CD8-positive, alpha-beta memory T cell (primary cell): ENCODE data around the gene TNFRSF18. TPM values are rescaled to one million over a fixed set of nuclear protein-coding genes. Genes with fewer than 3 reads are reported as not detected.

Experiments used
- CTCF ChIA-PET: fragments of 350-600 bp; sonication (Branson Sonifier 250); formaldehyde crosslinking; loops from one replicate; lab custom pipeline; 2021; ENCODE audit warnings: antibody characterized with exemption; lab: Charles Lee
- POLR2A ChIA-PET: fragments of 350-600 bp; sonication (Branson Sonifier 250); formaldehyde crosslinking; loops from one replicate; lab custom pipeline; 2021; ENCODE audit warnings: antibody characterized with exemption; lab: Charles Lee
- DNase-seq, 5 donors: peaks; one replicate each; pipeline versions ENCODE4 v3.0.0 to v3.0.0-alpha.2; 2020 to 2022; ENCODE audit warnings: mixed read lengths in 1 of 5
- H3K27ac ChIP-seq: one replicate; pipeline ENCODE4 v1.7.0; 2013; ENCODE audit warnings: low read depth, mild to moderate bottlenecking, low read length, moderate library complexity
- H3K27me3 ChIP-seq: 2 replicates; pipeline ENCODE4 v1.7.0; 2013; ENCODE audit warnings: low read length, mild to moderate bottlenecking; ENCODE audit not compliant: insufficient read depth, poor library complexity, severe bottlenecking
- H3K36me3 ChIP-seq: 2 replicates; pipeline ENCODE4 v1.7.0; 2013; ENCODE audit warnings: mild to moderate bottlenecking, low read length, moderate library complexity; ENCODE audit not compliant: insufficient read depth
- H3K4me1 ChIP-seq: 2 replicates; pipeline ENCODE4 v1.7.0; 2013; ENCODE audit warnings: mild to moderate bottlenecking, low read length, moderate library complexity; ENCODE audit not compliant: insufficient read depth
- H3K4me3 ChIP-seq: 2 replicates; pipeline ENCODE4 v1.7.0; 2013; ENCODE audit warnings: mild to moderate bottlenecking, low read length
- H3K9me3 ChIP-seq: 2 replicates; pipeline ENCODE4 v1.7.0; 2013; ENCODE audit warnings: mild to moderate bottlenecking, low read length
- H3K27ac Mint-ChIP-seq, 8 donors: one replicate each; pipeline ENCODE4 v1.8.0; 2020 to 2021; ENCODE audit warnings: mixed read lengths in 8 of 8, mild to moderate bottlenecking in 6 of 8, inconsistent platforms in 3 of 8, moderate library complexity in 3 of 8
- H3K27me3 Mint-ChIP-seq, 2 donors: one replicate each; pipeline ENCODE4 v1.8.0; 2020 to 2021; ENCODE audit warnings: mixed read lengths in 2 of 2, mild to moderate bottlenecking in 1 of 2, moderate library complexity in 1 of 2
- H3K36me3 Mint-ChIP-seq, 3 donors: one replicate each; pipeline ENCODE4 v1.8.0; 2020 to 2021; ENCODE audit warnings: mixed read lengths in 3 of 3, inconsistent platforms in 1 of 3, mild to moderate bottlenecking in 1 of 3
- H3K4me1 Mint-ChIP-seq, 3 donors: one replicate each; pipeline ENCODE4 v1.8.0; 2020 to 2021; ENCODE audit warnings: mixed read lengths in 3 of 3, inconsistent platforms in 1 of 3, mild to moderate bottlenecking in 1 of 3
- H3K4me3 Mint-ChIP-seq, 7 donors: one replicate each; pipeline ENCODE4 v1.8.0; 2020 to 2021; ENCODE audit warnings: mixed read lengths in 7 of 7, mild to moderate bottlenecking in 6 of 7, moderate library complexity in 4 of 7, inconsistent platforms in 2 of 7
- H3K9me3 Mint-ChIP-seq, 5 donors: one replicate each; pipeline ENCODE4 v1.8.0; 2020 to 2022; ENCODE audit warnings: mixed read lengths in 5 of 5, mild to moderate bottlenecking in 3 of 5, moderate library complexity in 2 of 5, inconsistent platforms in 1 of 5
- polyA plus RNA-seq: library from polyadenylated mRNA; unstranded; fragments of 300-500 nt; fragmentation: Illumina TruSeq; gene quantifications from one replicate; pipeline ENCODE4 v1.2.3, GENCODE V29; 2021
- total RNA-seq, 2 experiments: library from RNA; stranded (reverse); gene quantifications; one replicate each; pipeline ENCODE4 v1.2.3, GENCODE V29; 2021

TNFRSF18 gene
- total and polyA plus RNA-seq, 3 experiments from 2014 or later = 2.0 to 97.1 (median 91.0) TPM

DNA sequence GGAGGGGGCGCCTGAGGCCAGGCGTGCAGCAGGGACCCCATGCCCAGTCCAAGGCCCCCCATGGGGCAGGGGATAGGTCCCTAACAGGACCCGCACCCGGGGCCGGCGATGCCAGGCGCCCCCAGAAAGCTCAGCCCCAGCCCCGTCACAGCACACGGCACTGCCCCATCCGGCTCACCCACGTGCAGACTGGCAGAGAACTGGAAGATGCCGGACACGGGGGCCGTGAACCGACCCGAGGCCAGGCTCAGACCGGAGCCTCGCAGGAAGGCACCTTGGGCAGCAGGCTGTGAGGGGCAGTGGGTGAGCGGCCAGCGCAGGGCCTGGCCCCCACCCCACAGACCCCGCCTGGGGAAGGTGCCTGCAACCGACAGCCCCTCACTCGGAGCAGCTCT is 36.9 kb upstream of the TNFRSF18 start:
- ChIA-PET POLR2A (no interaction called here), CTCF (no interaction called here)
- no peak overlapping the region for H3K27ac ChIP-seq
- peaks cover 3% of the 10 kb centered on the region for H3K27me3 ChIP-seq
- Mint-ChIP-seq H3K27ac (no peak overlapping the region), H3K36me3 (no peaks in the 10 kb centered on the region), H3K9me3 (no peaks in the 10 kb centered on the region), H3K4me1 (no peaks in the 10 kb centered on the region), H3K4me3 (no peak overlapping the region), H3K27me3 (peaks cover 0 to 3% of the 10 kb centered on the region in 2 donors)
- no peak overlapping the region for H3K4me3 ChIP-seq
- no peaks in the 10 kb centered on the region for H3K4me1 ChIP-seq
- no peaks in the 10 kb centered on the region for H3K9me3 ChIP-seq
- H3K36me3 ChIP-seq = no peaks in the 10 kb centered on the region
- no peak for DNase-seq

DNA sequence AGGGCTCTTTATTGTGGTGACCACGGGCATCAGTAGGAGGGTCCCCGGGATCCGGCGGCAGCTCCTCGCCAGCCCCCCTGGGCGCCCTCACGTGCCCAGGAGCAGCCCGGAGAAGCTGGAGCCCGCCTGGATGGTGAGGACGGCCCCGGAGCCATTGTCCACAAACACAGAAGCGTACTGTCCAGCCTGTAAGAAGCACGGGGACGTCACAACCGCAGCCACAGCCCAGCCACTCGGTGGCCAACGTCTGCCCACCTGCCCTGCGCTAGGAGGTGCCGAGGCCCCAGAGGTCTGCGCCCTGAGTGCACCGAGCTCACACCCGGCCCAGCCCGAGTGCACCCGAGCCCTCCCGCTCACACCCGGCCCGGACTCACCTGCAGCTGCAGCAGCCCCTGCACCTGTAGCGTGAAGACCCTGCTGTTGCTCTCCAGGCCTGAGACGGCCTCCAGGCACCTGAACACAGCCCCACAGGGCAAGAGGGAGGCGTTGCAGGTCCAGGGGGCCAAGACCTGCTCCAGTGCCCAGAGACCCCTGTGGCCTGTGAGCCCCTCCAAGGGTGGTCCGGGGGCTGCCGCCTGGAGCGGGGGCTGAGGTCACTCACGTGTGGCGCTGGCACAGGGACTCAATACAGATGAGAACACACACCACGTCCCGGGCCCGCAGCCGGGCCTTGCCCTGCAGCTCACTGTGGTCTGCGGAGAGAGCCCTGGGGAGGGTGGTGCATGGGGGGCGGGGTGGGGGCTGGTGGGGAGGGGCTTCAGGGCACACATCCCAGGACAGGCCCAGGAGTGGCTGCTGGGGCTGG is 36.3 kb upstream of the TNFRSF18 start:
- no peak overlapping the region for H3K4me3 ChIP-seq
- Mint-ChIP-seq H3K27me3 (peaks cover 0 to 3% of the 10 kb centered on the region in 2 donors), H3K4me3 (no peak overlapping the region), H3K27ac (no peak overlapping the region), H3K4me1 (no peaks in the 10 kb centered on the region), H3K36me3 (no peaks in the 10 kb centered on the region), H3K9me3 (no peaks in the 10 kb centered on the region)
- H3K4me1 ChIP-seq = no peaks in the 10 kb centered on the region
- ChIA-PET POLR2A (no interaction called here), CTCF (no interaction called here)
- no peak overlapping the region for H3K27ac ChIP-seq
- no peaks in the 10 kb centered on the region for H3K9me3 ChIP-seq
- H3K36me3 ChIP-seq = no peaks in the 10 kb centered on the region
- no peak for DNase-seq
- H3K27me3 ChIP-seq = peaks cover 3% of the 10 kb centered on the region

DNA sequence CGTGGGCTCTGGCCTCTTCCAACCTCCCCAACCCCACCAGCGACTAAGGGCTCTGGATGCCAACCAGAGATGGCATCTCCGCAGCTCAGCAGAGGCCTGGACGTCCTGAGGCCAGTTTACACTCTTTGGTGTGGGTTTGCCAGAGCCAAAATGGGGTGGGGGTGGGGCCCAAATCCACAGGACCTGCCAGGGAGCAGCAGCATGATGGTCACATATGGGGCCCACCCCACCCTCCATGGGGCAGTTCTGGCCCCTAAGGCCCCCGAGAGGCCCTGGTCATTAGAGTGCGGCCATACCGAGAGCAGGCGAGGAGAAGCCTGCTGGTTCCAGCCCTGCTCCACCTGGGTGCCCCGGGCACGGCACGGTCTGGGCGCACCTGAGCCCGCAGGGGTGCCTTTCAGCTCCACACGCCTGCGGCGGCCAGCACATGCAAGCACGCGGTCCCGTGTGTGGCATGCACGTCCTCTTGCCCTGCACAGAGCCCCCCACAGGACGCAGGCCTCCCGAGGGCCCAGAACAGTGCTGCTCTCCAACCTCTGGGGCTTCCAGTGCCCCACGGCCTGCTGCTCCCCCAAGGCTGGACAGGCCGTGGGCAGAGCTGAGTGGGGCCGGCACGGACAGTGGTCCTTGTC is 35.3 kb upstream of the TNFRSF18 start:
- H3K27me3 ChIP-seq = peaks cover 3% of the 10 kb centered on the region
- CTCF ChIA-PET = no interaction called here

DNA sequence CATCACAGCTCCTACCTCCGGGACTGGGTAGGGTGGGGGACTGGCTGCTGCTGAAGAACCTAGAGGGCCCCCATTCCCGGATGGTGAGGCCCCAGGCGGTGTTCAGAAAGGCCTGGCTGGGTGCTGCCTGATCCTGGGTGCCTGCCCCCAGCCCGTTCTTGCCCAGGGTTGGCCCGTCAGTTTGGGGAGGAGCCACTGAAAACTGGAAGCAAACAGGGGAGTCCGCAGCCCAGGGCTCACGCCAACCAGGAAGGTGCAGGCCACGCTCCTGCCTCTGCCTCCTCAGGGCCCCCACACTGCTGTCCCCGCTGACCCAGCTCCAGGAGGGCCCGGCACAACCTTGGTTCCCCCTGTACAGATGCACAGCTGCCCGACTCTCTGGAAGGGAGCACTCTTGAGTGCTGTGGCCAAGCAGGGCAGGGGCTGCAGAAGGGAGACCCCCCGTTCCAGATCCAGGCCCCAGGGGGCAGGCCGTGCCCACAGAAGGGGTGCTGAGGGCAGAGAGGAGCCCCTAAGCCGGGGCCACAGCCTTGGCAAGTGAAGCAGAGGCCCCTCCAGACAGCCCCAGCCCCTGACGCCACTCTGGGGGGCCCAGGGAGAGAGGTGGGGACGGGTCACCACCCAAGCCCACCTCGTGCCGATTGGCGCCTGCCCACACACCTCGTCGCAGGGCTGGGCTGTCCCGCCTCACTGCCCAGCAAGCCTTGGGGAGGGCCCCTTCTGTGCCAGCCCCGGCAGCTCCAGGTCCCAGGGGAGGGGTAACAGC is 34.6 kb upstream of the TNFRSF18 start:
- Mint-ChIP-seq H3K4me3 (no peak overlapping the region), H3K4me1 (no peaks in the 10 kb centered on the region), H3K9me3 (no peaks in the 10 kb centered on the region), H3K27ac (no peak overlapping the region), H3K27me3 (peaks cover 0 to 3% of the 10 kb centered on the region in 2 donors), H3K36me3 (no peaks in the 10 kb centered on the region)
- peaks cover 3% of the 10 kb centered on the region for H3K27me3 ChIP-seq
- ChIA-PET CTCF (no interaction called here), POLR2A (interaction anchor here (0.6 kb wide), 3 partner anchors 11 to 85 kb away, joined by 3 to 5 read pairs (median 4); no protein-coding TSS in a partner anchor)
- no peak overlapping the region for H3K4me3 ChIP-seq
- DNase-seq = no peak
- no peaks in the 10 kb centered on the region for H3K36me3 ChIP-seq
- H3K4me1 ChIP-seq = no peaks in the 10 kb centered on the region
- H3K27ac ChIP-seq = no peak overlapping the region
- H3K9me3 ChIP-seq = no peaks in the 10 kb centered on the region

More for the DNA sequence above, 35.3 kb upstream of the TNFRSF18 start:
- Mint-ChIP-seq H3K4me3 (no peak overlapping the region), H3K27ac (no peak overlapping the region), H3K9me3 (no peaks in the 10 kb centered on the region), H3K27me3 (peaks cover 0 to 3% of the 10 kb centered on the region in 2 donors), H3K36me3 (no peaks in the 10 kb centered on the region), H3K4me1 (no peaks in the 10 kb centered on the region)
- POLR2A ChIA-PET = interaction anchor here (0.6 kb wide), 2 partner anchors 11 to 28 kb away, joined by 3 to 5 read pairs; no protein-coding TSS in a partner anchor
- DNase-seq = no peak
- Histone ChIP-seq H3K36me3 (no peaks in the 10 kb centered on the region), H3K9me3 (no peaks in the 10 kb centered on the region), H3K4me1 (no peaks in the 10 kb centered on the region), H3K4me3 (no peak overlapping the region), H3K27ac (no peak overlapping the region)

DNA sequence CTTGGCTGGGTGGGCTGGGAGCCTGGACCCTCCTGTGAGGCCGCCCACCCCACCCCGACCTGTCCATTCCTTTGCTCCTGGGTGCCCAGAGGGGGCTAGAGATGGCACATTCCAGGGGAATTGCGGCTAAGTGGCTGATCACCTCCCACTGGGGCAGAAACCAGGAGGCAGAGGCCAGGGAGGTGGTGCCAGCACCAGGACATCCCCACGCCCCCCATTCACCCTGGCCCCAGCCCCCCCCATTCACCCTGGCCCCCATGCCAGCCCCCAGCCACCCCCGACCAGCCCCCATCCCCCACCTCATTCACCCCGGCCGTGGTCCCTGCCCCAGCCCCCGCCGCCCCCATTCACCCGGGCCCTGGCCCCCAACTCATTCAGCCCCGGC is 33.9 kb upstream of the TNFRSF18 start:
- H3K27me3 ChIP-seq = no peaks in the 10 kb centered on the region
- no peaks in the 10 kb centered on the region for H3K9me3 Mint-ChIP-seq
- ChIA-PET CTCF (no interaction called here), POLR2A (interaction anchor here (0.6 kb wide), 1 partner anchor 86 kb away, joined by 4 read pairs; no protein-coding TSS in a partner anchor)
- no peaks in the 10 kb centered on the region for H3K36me3 ChIP-seq
- no peak for DNase-seq
- no peak overlapping the region for H3K4me3 ChIP-seq
- H3K4me1 Mint-ChIP-seq = no peaks in the 10 kb centered on the region
- H3K27me3 Mint-ChIP-seq = peaks cover 0 to 3% of the 10 kb centered on the region in 2 donors
- H3K4me3 Mint-ChIP-seq = no peak overlapping the region
- H3K27ac ChIP-seq = no peak overlapping the region
- H3K4me1 ChIP-seq = no peaks in the 10 kb centered on the region
- H3K36me3 Mint-ChIP-seq = no peaks in the 10 kb centered on the region
- H3K9me3 ChIP-seq = no peaks in the 10 kb centered on the region
- H3K27ac Mint-ChIP-seq = no peak overlapping the region

DNA sequence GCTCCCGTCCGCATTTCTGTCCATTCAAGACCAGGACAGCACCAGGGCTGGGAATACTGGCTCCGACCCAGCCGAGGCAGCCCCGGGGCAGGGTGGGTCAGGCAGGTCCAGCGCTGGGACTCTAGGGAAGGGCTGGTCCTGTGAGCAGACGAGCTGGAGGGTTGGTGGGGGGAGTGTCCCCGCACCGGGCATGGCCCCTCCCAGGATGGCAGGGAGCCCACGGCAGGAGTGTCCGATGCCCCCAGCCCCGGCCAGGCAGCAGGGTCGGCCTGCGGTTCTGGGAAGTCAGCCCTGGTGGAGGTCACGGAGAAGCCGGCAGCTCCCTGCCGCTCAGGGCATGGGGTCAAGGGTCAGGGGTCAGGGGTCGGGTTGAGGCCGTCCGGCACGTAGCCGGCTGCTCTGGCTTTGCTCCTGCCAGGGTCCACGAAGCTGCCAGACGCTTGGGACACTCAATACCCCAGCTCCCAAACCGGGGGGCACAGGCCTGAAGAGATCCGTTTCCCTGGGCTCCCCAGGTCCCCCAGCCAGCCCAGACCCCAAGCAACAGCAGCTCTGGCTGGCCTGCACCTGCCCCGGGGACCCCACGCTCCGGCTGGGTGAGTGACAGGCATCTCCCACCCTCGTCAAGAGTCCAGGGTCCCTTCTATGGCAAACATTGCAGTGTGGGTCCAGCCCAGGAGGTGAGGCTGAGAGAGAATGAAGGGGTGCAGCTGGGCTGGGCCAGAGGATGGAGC is 33.4 kb upstream of the TNFRSF18 start:
- no peaks in the 10 kb centered on the region for H3K9me3 ChIP-seq
- no peaks in the 10 kb centered on the region for H3K9me3 Mint-ChIP-seq
- H3K27me3 Mint-ChIP-seq = peaks cover 0 to 3% of the 10 kb centered on the region in 2 donors
- POLR2A ChIA-PET = interaction anchor here (0.6 kb wide), 1 partner anchor 86 kb away, joined by 4 read pairs; no protein-coding TSS in a partner anchor
- CTCF ChIA-PET = no interaction called here
- no peak overlapping the region for H3K27ac ChIP-seq
- H3K27ac Mint-ChIP-seq = no peak overlapping the region
- H3K4me3 Mint-ChIP-seq = no peak overlapping the region
- no peaks in the 10 kb centered on the region for H3K36me3 ChIP-seq
- H3K27me3 ChIP-seq = no peaks in the 10 kb centered on the region
- H3K4me3 ChIP-seq = no peak overlapping the region
- no peak for DNase-seq
- no peaks in the 10 kb centered on the region for H3K4me1 ChIP-seq
- H3K36me3 Mint-ChIP-seq = no peaks in the 10 kb centered on the region
- H3K4me1 Mint-ChIP-seq = peaks cover 0 to 3% (median under 1%) of the 10 kb centered on the region in 3 donors

DNA sequence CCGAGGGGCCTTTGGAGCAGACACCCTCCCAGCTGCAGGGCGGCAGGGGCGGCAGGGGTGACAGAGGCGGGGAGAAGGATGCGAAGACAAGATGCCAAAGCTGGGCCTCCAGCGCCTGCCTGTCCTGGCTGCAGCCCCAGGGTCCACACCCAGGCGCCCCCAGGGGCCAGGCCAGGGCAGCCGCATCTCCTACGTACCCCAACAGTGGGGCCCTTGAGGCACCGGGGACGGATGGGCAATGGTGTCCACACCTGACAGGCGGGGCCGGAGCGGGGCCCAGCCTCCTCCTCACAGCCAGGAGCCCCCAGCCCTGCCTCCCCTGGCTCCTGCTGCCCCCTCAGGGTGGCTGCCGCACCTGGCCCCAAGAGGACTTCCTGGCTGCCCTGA is 32.8 kb upstream of the TNFRSF18 start:
- H3K27ac Mint-ChIP-seq = no peak overlapping the region
- no peaks in the 10 kb centered on the region for H3K9me3 ChIP-seq
- ChIA-PET CTCF (no interaction called here), POLR2A (no interaction called here)
- H3K4me3 Mint-ChIP-seq = no peak overlapping the region
- DNase-seq = no peak
- peaks cover 0 to 5% (median 0%) of the 10 kb centered on the region in 3 donors for H3K36me3 Mint-ChIP-seq
- H3K4me1 ChIP-seq = no peaks in the 10 kb centered on the region
- no peaks in the 10 kb centered on the region for H3K36me3 ChIP-seq
- peaks cover 4 to 8% (median 5%) of the 10 kb centered on the region in 3 donors for H3K4me1 Mint-ChIP-seq
- H3K9me3 Mint-ChIP-seq = no peaks in the 10 kb centered on the region
- H3K4me3 ChIP-seq = no peak overlapping the region
- H3K27ac ChIP-seq = no peak overlapping the region
- H3K27me3 Mint-ChIP-seq = peaks cover 0 to 3% of the 10 kb centered on the region in 2 donors
- no peaks in the 10 kb centered on the region for H3K27me3 ChIP-seq
